ENCODE data around the gene ID2. TPM values are rescaled to one million over a fixed set of nuclear protein-coding genes. Genes with fewer than 3 reads are reported as not detected.

ID2 gene
- total and polyA plus RNA-seq, 2 of the 13 experiments (the other 11 are each of a cell fraction or from before 2014, with no cell fraction given): 214 to 719 TPM

DNA sequence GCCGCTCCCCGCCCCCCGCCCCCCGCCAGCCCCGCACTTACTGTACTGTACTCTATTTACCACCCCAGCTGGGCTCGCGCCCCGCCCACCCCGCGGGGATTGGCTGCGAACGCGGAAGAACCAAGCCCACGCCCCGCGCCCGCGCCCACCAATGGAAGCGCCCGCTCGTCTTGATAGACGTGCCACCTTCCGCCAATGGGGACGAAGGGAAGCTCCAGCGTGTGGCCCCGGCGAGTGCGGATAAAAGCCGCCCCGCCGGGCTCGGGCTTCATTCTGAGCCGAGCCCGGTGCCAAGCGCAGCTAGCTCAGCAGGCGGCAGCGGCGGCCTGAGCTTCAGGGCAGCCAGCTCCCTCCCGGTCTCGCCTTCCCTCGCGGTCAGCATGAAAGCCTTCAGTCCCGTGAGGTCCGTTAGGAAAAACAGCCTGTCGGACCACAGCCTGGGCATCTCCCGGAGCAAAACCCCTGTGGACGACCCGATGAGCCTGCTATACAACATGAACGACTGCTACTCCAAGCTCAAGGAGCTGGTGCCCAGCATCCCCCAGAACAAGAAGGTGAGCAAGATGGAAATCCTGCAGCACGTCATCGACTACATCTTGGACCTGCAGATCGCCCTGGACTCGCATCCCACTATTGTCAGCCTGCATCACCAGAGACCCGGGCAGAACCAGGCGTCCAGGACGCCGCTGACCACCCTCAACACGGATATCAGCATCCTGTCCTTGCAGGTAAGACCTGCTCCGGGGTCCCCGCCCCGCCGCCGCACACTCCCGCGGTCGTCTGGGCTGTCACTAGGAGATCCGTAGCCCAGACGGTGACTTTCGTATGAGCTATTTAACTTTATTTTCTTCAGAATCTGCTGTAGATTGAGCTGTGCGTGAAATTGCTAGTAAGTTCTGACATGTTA is at the start of gene ID2 (continued):
- TF ChIP-seq, protein P1, sequence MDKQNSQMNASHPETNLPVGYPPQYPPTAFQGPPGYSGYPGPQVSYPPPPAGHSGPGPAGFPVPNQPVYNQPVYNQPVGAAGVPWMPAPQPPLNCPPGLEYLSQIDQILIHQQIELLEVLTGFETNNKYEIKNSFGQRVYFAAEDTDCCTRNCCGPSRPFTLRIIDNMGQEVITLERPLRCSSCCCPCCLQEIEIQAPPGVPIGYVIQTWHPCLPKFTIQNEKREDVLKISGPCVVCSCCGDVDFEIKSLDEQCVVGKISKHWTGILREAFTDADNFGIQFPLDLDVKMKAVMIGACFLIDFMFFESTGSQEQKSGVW (CRISPR knock-in tag; IDR thresholded peaks at IDR 0.05; ENCODE audit: borderline replicate concordance): peak; percentile 52; the same call in 1 of the 2 replicates
- TF ChIP-seq SIX1 (CRISPR knock-in tag; IDR thresholded peaks at IDR 0.05; ENCODE audit: borderline replicate concordance) (peak; percentile 73), ZNF431 (CRISPR knock-in tag; IDR thresholded peaks at IDR 0.05; ENCODE audit: borderline replicate concordance, low read depth) (peak; percentile 89; the same call in 1 of the 2 replicates), NCOR1 (IDR thresholded peaks at IDR 0.05; ENCODE audit: borderline replicate concordance, low read length) (no peak; the same call in 1 of the 2 replicates), ZSCAN9 (CRISPR knock-in tag; IDR thresholded peaks at IDR 0.05; ENCODE audit: borderline replicate concordance) (peak; percentile 96; the same call in 1 of the 2 replicates), PAWR (CRISPR knock-in tag; IDR thresholded peaks at IDR 0.05; ENCODE audit: borderline replicate concordance) (no peak; the same call in 1 of the 2 replicates), KMT2A (CRISPR knock-in tag; IDR thresholded peaks at IDR 0.05) (peak; percentile 87), CBX2 (IDR thresholded peaks at IDR 0.05; ENCODE audit: low read depth, low read length) (peak; percentile 54; the same call in 1 of the 2 replicates), CBX2 (CRISPR knock-in tag; IDR thresholded peaks at IDR 0.05; ENCODE audit: low read depth) (no peak), WIZ (CRISPR knock-in tag; IDR thresholded peaks at IDR 0.05) (no peak; the same call in 1 of the 2 replicates), ZNF34 (CRISPR knock-in tag; IDR thresholded peaks at IDR 0.05; ENCODE audit: borderline replicate concordance) (no peak; the same call in 1 of the 2 replicates), ZFP90 (CRISPR knock-in tag; IDR thresholded peaks at IDR 0.05; ENCODE audit: borderline replicate concordance) (peak; percentile 87; the same call in 1 of the 2 replicates), SOX5 (CRISPR knock-in tag; IDR thresholded peaks at IDR 0.05; ENCODE audit: borderline replicate concordance) (peak; percentile 78; the same call in 1 of the 2 replicates), ZZZ3 (CRISPR knock-in tag; IDR thresholded peaks at IDR 0.05; ENCODE audit: borderline replicate concordance) (no peak; the same call in 1 of the 2 replicates), ZSCAN20 (CRISPR knock-in tag; IDR thresholded peaks at IDR 0.05; ENCODE audit: borderline replicate concordance) (peak; percentile 87), ISX (CRISPR knock-in tag; conservative IDR thresholded peaks at IDR 0.05) (no peak)
- TF ChIP-seq, protein P2, sequence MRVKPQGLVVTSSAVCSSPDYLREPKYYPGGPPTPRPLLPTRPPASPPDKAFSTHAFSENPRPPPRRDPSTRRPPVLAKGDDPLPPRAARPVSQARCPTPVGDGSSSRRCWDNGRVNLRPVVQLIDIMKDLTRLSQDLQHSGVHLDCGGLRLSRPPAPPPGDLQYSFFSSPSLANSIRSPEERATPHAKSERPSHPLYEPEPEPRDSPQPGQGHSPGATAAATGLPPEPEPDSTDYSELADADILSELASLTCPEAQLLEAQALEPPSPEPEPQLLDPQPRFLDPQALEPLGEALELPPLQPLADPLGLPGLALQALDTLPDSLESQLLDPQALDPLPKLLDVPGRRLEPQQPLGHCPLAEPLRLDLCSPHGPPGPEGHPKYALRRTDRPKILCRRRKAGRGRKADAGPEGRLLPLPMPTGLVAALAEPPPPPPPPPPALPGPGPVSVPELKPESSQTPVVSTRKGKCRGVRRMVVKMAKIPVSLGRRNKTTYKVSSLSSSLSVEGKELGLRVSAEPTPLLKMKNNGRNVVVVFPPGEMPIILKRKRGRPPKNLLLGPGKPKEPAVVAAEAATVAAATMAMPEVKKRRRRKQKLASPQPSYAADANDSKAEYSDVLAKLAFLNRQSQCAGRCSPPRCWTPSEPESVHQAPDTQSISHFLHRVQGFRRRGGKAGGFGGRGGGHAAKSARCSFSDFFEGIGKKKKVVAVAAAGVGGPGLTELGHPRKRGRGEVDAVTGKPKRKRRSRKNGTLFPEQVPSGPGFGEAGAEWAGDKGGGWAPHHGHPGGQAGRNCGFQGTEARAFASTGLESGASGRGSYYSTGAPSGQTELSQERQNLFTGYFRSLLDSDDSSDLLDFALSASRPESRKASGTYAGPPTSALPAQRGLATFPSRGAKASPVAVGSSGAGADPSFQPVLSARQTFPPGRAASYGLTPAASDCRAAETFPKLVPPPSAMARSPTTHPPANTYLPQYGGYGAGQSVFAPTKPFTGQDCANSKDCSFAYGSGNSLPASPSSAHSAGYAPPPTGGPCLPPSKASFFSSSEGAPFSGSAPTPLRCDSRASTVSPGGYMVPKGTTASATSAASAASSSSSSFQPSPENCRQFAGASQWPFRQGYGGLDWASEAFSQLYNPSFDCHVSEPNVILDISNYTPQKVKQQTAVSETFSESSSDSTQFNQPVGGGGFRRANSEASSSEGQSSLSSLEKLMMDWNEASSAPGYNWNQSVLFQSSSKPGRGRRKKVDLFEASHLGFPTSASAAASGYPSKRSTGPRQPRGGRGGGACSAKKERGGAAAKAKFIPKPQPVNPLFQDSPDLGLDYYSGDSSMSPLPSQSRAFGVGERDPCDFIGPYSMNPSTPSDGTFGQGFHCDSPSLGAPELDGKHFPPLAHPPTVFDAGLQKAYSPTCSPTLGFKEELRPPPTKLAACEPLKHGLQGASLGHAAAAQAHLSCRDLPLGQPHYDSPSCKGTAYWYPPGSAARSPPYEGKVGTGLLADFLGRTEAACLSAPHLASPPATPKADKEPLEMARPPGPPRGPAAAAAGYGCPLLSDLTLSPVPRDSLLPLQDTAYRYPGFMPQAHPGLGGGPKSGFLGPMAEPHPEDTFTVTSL (CRISPR knock-in tag; IDR thresholded peaks at IDR 0.05; ENCODE audit: borderline replicate concordance): peak; percentile 80
- TF ChIP-seq, protein P3, sequence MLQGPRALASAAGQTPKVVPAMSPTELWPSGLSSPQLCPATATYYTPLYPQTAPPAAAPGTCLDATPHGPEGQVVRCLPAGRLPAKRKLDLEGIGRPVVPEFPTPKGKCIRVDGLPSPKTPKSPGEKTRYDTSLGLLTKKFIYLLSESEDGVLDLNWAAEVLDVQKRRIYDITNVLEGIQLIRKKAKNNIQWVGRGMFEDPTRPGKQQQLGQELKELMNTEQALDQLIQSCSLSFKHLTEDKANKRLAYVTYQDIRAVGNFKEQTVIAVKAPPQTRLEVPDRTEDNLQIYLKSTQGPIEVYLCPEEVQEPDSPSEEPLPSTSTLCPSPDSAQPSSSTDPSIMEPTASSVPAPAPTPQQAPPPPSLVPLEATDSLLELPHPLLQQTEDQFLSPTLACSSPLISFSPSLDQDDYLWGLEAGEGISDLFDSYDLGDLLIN (CRISPR knock-in tag; IDR thresholded peaks at IDR 0.05; ENCODE audit: borderline replicate concordance): peak; percentile 90; the same call in 1 of the 2 replicates
- TF ChIP-seq, protein P4, sequence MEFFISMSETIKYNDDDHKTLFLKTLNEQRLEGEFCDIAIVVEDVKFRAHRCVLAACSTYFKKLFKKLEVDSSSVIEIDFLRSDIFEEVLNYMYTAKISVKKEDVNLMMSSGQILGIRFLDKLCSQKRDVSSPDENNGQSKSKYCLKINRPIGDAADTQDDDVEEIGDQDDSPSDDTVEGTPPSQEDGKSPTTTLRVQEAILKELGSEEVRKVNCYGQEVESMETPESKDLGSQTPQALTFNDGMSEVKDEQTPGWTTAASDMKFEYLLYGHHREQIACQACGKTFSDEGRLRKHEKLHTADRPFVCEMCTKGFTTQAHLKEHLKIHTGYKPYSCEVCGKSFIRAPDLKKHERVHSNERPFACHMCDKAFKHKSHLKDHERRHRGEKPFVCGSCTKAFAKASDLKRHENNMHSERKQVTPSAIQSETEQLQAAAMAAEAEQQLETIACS (CRISPR knock-in tag; IDR thresholded peaks at IDR 0.05): 0 out of 2 replicates have a peak, but pooled peaks have one; percentile 49

All from HepG2 (cell line).